ENCODE measurements around the gene GPR15. TPM values are rescaled to one million over a fixed set of nuclear protein-coding genes. Genes with fewer than 3 reads are reported as not detected.

GPR15 gene
- total RNA-seq, 2 donors from 2014 or later, result not detected

GRCh38 chr3:98564282-98565005, 32.7 kb downstream of the GPR15 start:
- Histone ChIP-seq H3K36me3 (ENCODE audit: control insufficient read depth, insufficient read depth, low read length) (no peaks in the 10 kb centered on the region), H3K27ac (ENCODE audit: low read depth, low read length) (no peak overlapping the region), H3K4me3 (ENCODE audit: low read length) (no peak overlapping the region), H3K9ac (ENCODE audit: extremely low read depth, low read length, poor library complexity, severe bottlenecking) (no peak overlapping the region), H3K4me1 (ENCODE audit: control insufficient read depth, insufficient read depth, low read length) (no peaks in the 10 kb centered on the region), H3K9me3 (ENCODE audit: control insufficient read depth, low read length) (no peaks in the 10 kb centered on the region), H3K27me3 (ENCODE audit: control insufficient read depth, insufficient read depth, low read length, poor library complexity, severe bottlenecking) (no peaks in the 10 kb centered on the region)
- no peaks in the 10 kb centered on the region for H3K27me3 Mint-ChIP-seq (ENCODE audit: insufficient read depth)
- H3K27ac Mint-ChIP-seq, result no peak overlapping the region
- H3K4me1 Mint-ChIP-seq, result peaks cover 11% of the 10 kb centered on the region
- no peak for DNase-seq
- 85 to 90% methylated on average over 6 to 7 of the region's 7 CpGs for WGBS, 2 experiments (ENCODE audit: insufficient coverage in 1 of 2, insufficient read length in 1 of 2)
- H3K36me3 Mint-ChIP-seq (ENCODE audit: low read depth), result no peaks in the 10 kb centered on the region
- TF ChIP-seq CTCF (conservative IDR thresholded peaks at IDR 0.05), result no peak
- H3K4me3 Mint-ChIP-seq, result no peak overlapping the region
- no peaks in the 10 kb centered on the region for H3K9me3 Mint-ChIP-seq

GRCh38 chr3:98565237-98565643, 33.5 kb downstream of the GPR15 start:
- no peak for TF ChIP-seq CTCF (conservative IDR thresholded peaks at IDR 0.05)
- Histone ChIP-seq H3K27me3 (ENCODE audit: control insufficient read depth, insufficient read depth, low read length, poor library complexity, severe bottlenecking) (no peaks in the 10 kb centered on the region), H3K9ac (ENCODE audit: extremely low read depth, low read length, poor library complexity, severe bottlenecking) (no peak overlapping the region), H3K9me3 (ENCODE audit: control insufficient read depth, low read length) (no peaks in the 10 kb centered on the region), H3K4me3 (ENCODE audit: low read length) (no peak overlapping the region), H3K4me1 (ENCODE audit: control insufficient read depth, insufficient read depth, low read length) (no peaks in the 10 kb centered on the region), H3K27ac (ENCODE audit: low read depth, low read length) (no peak overlapping the region), H3K36me3 (ENCODE audit: control insufficient read depth, insufficient read depth, low read length) (no peaks in the 10 kb centered on the region)
- Mint-ChIP-seq H3K27me3 (ENCODE audit: insufficient read depth) (no peaks in the 10 kb centered on the region), H3K4me1 (peaks cover 11% of the 10 kb centered on the region), H3K4me3 (no peak overlapping the region), H3K27ac (no peak overlapping the region), H3K36me3 (ENCODE audit: low read depth) (no peaks in the 10 kb centered on the region), H3K9me3 (no peaks in the 10 kb centered on the region)
- no peak for DNase-seq
- WGBS, 2 experiments (ENCODE audit: insufficient coverage in 1 of 2, insufficient read length in 1 of 2), result 64% methylated on average over 3 of the region's 3 CpGs; no CpG with 5 or more reads in 1 of the 2 experiments

GRCh38 chr3:98565843-98566242, 34.1 kb downstream of the GPR15 start:
- DNase-seq, result no peak
- H3K4me1 ChIP-seq (ENCODE audit: control insufficient read depth, insufficient read depth, low read length), result no peaks in the 10 kb centered on the region
- no peak for TF ChIP-seq CTCF (conservative IDR thresholded peaks at IDR 0.05)
- no peak overlapping the region for H3K27ac ChIP-seq (ENCODE audit: low read depth, low read length)
- no peaks in the 10 kb centered on the region for H3K36me3 ChIP-seq (ENCODE audit: control insufficient read depth, insufficient read depth, low read length)
- Mint-ChIP-seq H3K9me3 (no peaks in the 10 kb centered on the region), H3K27me3 (ENCODE audit: insufficient read depth) (no peaks in the 10 kb centered on the region), H3K36me3 (ENCODE audit: low read depth) (no peaks in the 10 kb centered on the region), H3K27ac (no peak overlapping the region), H3K4me1 (peaks cover 11% of the 10 kb centered on the region), H3K4me3 (no peak overlapping the region)
- 86 to 93% methylated on average over 5 to 6 of the region's 6 CpGs for WGBS, 2 experiments (ENCODE audit: insufficient coverage in 1 of 2, insufficient read length in 1 of 2)
- no peak overlapping the region for H3K9ac ChIP-seq (ENCODE audit: extremely low read depth, low read length, poor library complexity, severe bottlenecking)
- no peaks in the 10 kb centered on the region for H3K9me3 ChIP-seq (ENCODE audit: control insufficient read depth, low read length)
- no peaks in the 10 kb centered on the region for H3K27me3 ChIP-seq (ENCODE audit: control insufficient read depth, insufficient read depth, low read length, poor library complexity, severe bottlenecking)
- H3K4me3 ChIP-seq (ENCODE audit: low read length), result no peak overlapping the region
